WTC11 (cell line): ENCODE measurements around the gene MLH3. TPM values are rescaled to one million over a fixed set of nuclear protein-coding genes. Genes with fewer than 3 reads are reported as not detected.

Experiments
- ATAC-seq: fragments of 200-7000 bp; cut with Tn5 transposase; 2 replicates; pipeline ENCODE4 v1.10.0; 2021; ENCODE audit warnings: mild to moderate bottlenecking, moderate library complexity
- CTCF ChIA-PET: fragments of 300-600 bp; sonication (Branson Sonifier 250); formaldehyde crosslinking; loops from one replicate; lab custom pipeline; 2021; ENCODE audit warnings: antibody characterized with exemption; lab: Charles Lee
- POLR2A ChIA-PET: fragments of 350-600 bp; sonication (Branson Sonifier 250); formaldehyde crosslinking; loops from one replicate; lab custom pipeline; 2021; ENCODE audit warnings: antibody characterized with exemption; lab: Charles Lee
- DNase-seq: peaks from one replicate; pipeline ENCODE4 v3.0.0; 2021; ENCODE audit warnings: low spot score
- H3K27ac Mint-ChIP-seq: 2 replicates; pipeline ENCODE4 v1.8.0; 2021; ENCODE audit warnings: mixed read lengths
- H3K27me3 Mint-ChIP-seq: 2 replicates; pipeline ENCODE4 v1.8.0; 2021; ENCODE audit warnings: low read depth, mild to moderate bottlenecking, moderate library complexity, mixed read lengths
- H3K36me3 Mint-ChIP-seq: 2 replicates; pipeline ENCODE4 v1.8.0; 2021; ENCODE audit warnings: mixed read lengths
- H3K4me1 Mint-ChIP-seq: 2 replicates; pipeline ENCODE4 v1.8.0; 2022; ENCODE audit warnings: mixed read lengths
- H3K4me3 Mint-ChIP-seq: 2 replicates; pipeline ENCODE4 v1.8.0; 2021; ENCODE audit warnings: mild to moderate bottlenecking, moderate library complexity, mixed read lengths
- H3K9me3 Mint-ChIP-seq: 2 replicates; pipeline ENCODE4 v1.8.0; 2021; ENCODE audit warnings: mixed read lengths
- CREB1 ChIP-seq: sonication (generic); formaldehyde crosslinking; IDR thresholded peaks from 2 replicates; pipeline ENCODE4 v1.8.0; 2023; ENCODE audit warnings: mild to moderate bottlenecking, missing genetic modification reagents
- E2F4 ChIP-seq: sonication (generic); formaldehyde crosslinking; IDR thresholded peaks from 2 replicates; pipeline ENCODE4 v1.8.1; 2022; ENCODE audit warnings: low read depth, mild to moderate bottlenecking, moderate library complexity, missing genetic modification reagents, borderline replicate concordance
- ETV6 ChIP-seq: sonication (generic); formaldehyde crosslinking; IDR thresholded peaks from 2 replicates; pipeline ENCODE4 v1.8.1; 2022; ENCODE audit warnings: mild to moderate bottlenecking, missing genetic modification reagents
- FOXK1 ChIP-seq: sonication (generic); formaldehyde crosslinking; IDR thresholded peaks from 2 replicates; pipeline ENCODE4 v1.8.0; 2022; ENCODE audit warnings: mild to moderate bottlenecking, moderate library complexity, missing genetic modification reagents
- HMGA2 ChIP-seq: fragments of 250-450 bp; sonication (Bioruptor Pico); IDR thresholded peaks from 2 replicates; pipeline ENCODE4 v1.4.0; 2021; ENCODE audit warnings: mild to moderate bottlenecking, moderate library complexity
- HMGXB4 ChIP-seq: sonication (generic); formaldehyde crosslinking; IDR thresholded peaks from 2 replicates; pipeline ENCODE4 v1.8.1; 2023; ENCODE audit warnings: mild to moderate bottlenecking, moderate library complexity, missing genetic modification reagents
- MAX ChIP-seq: sonication (generic); formaldehyde crosslinking; IDR thresholded peaks from 2 replicates; pipeline ENCODE4 v1.8.0; 2022; ENCODE audit warnings: mild to moderate bottlenecking, missing genetic modification reagents
- MXD4 ChIP-seq: fragments of 250-450 bp; sonication (Bioruptor Pico); IDR thresholded peaks from 2 replicates; pipeline ENCODE4 v1.8.0; 2021; ENCODE audit warnings: mild to moderate bottlenecking, moderate library complexity, borderline replicate concordance
- NR2C2 ChIP-seq: sonication (generic); formaldehyde crosslinking; IDR thresholded peaks from 2 replicates; pipeline ENCODE4 v1.8.0; 2022; ENCODE audit warnings: mild to moderate bottlenecking, missing genetic modification reagents
- PRDM15 ChIP-seq: sonication (generic); formaldehyde crosslinking; IDR thresholded peaks from 2 replicates; pipeline ENCODE4 v1.8.0; 2022; ENCODE audit warnings: missing genetic modification reagents
- TEAD1 ChIP-seq: sonication (generic); formaldehyde crosslinking; IDR thresholded peaks from 2 replicates; pipeline ENCODE4 v1.8.0; 2022; ENCODE audit warnings: mild to moderate bottlenecking, missing genetic modification reagents
- USF1 ChIP-seq: sonication (generic); formaldehyde crosslinking; IDR thresholded peaks from 2 replicates; pipeline ENCODE4 v1.8.0; 2022; ENCODE audit warnings: mild to moderate bottlenecking, missing genetic modification reagents
- ZNF281 ChIP-seq: sonication (generic); formaldehyde crosslinking; IDR thresholded peaks from 2 replicates; pipeline ENCODE4 v1.8.0; 2023; ENCODE audit warnings: mild to moderate bottlenecking, missing genetic modification reagents
- ZNF671 ChIP-seq: fragments of 250-450 bp; sonication (Bioruptor Pico); IDR thresholded peaks from 2 replicates; pipeline ENCODE4 v1.8.0; 2021; ENCODE audit warnings: mild to moderate bottlenecking
- total RNA-seq: library from RNA; stranded (reverse); gene quantifications from 3 replicates; pipeline ENCODE4 v1.2.3, GENCODE V29; 2021

MLH3 gene
- total RNA-seq, 1 experiment from 2014 or later = 16.7 TPM

GRCh38 chr14:75098212-75098611 is 46.9 kb upstream of the MLH3 start (continued):
- TF ChIP-seq ZNF281 = no peak
- TF ChIP-seq E2F4 = no peak

- TF ChIP-seq PRDM15 (CRISPR knock-in tag) (no peak), MAX (CRISPR knock-in tag) (no peak), TEAD1 (CRISPR knock-in tag) (no peak), ZNF671 (CRISPR knock-in tag) (no peak), ETV6 (CRISPR knock-in tag) (no peak), USF1 (CRISPR knock-in tag) (no peak), HMGXB4 (no peak)
- POLR2A ChIA-PET = no interaction called here
- CTCF ChIA-PET = no interaction called here
- Mint-ChIP-seq H3K4me1 (peaks cover 6% of the 10 kb centered on the region), H3K27ac (no peak overlapping the region), H3K36me3 (peaks cover 61% of the 10 kb centered on the region), H3K27me3 (no peaks in the 10 kb centered on the region), H3K4me3 (no peak overlapping the region), H3K9me3 (no peaks in the 10 kb centered on the region)
- DNase-seq (no peak), ATAC-seq (no peak)
Observed at GRCh38 chr14:75096959-75097358, 45.7 kb upstream of the MLH3 start.

- CTCF ChIA-PET = interaction anchor here (0.7 kb wide), 1 partner anchor 420 kb away, joined by 3 read pairs; no protein-coding TSS in a partner anchor
Observed at GRCh38 chr14:75095690-75096089, 44.4 kb upstream of the MLH3 start.

More at GRCh38 chr14:75095690-75096089, 44.4 kb upstream of the MLH3 start:
- ATAC-seq (no peak), DNase-seq (no peak)
- Mint-ChIP-seq H3K27me3 (no peaks in the 10 kb centered on the region), H3K4me1 (peaks cover 6% of the 10 kb centered on the region), H3K9me3 (no peaks in the 10 kb centered on the region), H3K36me3 (peaks cover 55% of the 10 kb centered on the region), H3K4me3 (no peak overlapping the region), H3K27ac (no peak overlapping the region)
- POLR2A ChIA-PET = interaction anchor here (0.6 kb wide), 1 partner anchor 200 kb away, joined by 7 read pairs; no protein-coding TSS in a partner anchor
- TF ChIP-seq NR2C2 (CRISPR knock-in tag) (no peak), USF1 (CRISPR knock-in tag) (no peak), CREB1 (CRISPR knock-in tag) (no peak), HMGA2 (CRISPR knock-in tag) (no peak), MXD4 (CRISPR knock-in tag) (no peak), FOXK1 (CRISPR knock-in tag) (no peak)
